Fibroblast of peridontal ligament (primary cell): ENCODE results near the gene CTBS.
A peak's percentile ranks its signal among the peaks of the same experiment; 100 is the strongest.
"Not testable (repeated sequence)": the region's sequence is repeated elsewhere in the genome, so short reads cannot be mapped to it uniquely, and the experiment has no call there.

Experiments used
- DNase-seq: peaks from one replicate; pipeline ENCODE4 v3.0.0-alpha.2; 2010; ENCODE audit errors: extremely low read depth

CTBS gene, protein sequence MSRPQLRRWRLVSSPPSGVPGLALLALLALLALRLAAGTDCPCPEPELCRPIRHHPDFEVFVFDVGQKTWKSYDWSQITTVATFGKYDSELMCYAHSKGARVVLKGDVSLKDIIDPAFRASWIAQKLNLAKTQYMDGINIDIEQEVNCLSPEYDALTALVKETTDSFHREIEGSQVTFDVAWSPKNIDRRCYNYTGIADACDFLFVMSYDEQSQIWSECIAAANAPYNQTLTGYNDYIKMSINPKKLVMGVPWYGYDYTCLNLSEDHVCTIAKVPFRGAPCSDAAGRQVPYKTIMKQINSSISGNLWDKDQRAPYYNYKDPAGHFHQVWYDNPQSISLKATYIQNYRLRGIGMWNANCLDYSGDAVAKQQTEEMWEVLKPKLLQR

GRCh38 chr1:84573967-84574842, at the start of gene CTBS:
Gene CTBS, minus strand, starts transcription at chr1:84574440. Its CDS starts 25 bp downstream, at chr1:84574415.
- DNase-seq = peak; percentile 80

- no peak for DNase-seq
Measured at GRCh38 chr1:84621553-84621952, 47.3 kb upstream of the CTBS start.

GRCh38 chr1:84620720-84621313, 46.6 kb upstream of the CTBS start:
- DNase-seq = peak; percentile 68

- peak; percentile 63 for DNase-seq
Measured at GRCh38 chr1:84619383-84620102, 45.3 kb upstream of the CTBS start.

DNA sequence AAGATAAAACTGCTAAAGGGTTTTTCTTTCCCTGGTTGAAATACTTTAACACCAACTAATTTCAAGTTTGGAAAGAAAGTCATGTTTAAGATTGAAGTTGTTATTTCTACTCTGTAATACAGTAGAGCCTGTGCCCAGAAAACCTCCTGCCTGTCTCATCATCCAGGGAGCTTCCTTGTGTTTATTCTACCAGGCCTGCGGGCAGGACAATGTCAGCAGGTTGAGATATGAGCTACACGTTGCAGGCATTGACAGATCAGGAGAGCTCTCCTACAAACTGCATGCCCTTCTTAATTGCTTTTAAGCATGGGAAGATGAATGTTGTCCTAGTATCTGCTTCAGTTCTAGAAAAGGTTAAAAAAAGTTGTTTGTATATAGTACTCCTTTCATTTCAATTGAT, 43.1 kb upstream of the CTBS start:
- no peak for DNase-seq

DNA sequence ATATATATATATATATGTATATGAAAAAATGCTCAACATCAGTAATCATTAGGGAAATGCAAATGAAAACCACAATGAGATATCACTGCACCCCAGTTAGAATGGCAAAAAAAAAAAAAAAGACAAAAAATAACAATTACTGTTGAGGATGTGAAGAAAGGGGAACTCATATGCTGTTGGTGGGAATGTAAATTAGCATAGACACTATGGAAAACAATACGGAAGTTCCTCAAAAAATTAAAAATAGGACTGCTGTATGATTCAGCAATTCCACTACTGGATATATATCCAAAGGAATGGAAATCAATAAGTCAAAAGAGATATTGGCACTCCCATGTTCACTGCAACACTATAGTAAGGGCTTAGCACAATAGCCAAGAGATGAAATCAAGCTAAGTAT, 41.5 kb upstream of the CTBS start:
- no peak for DNase-seq

- no peak for DNase-seq
Measured at GRCh38 chr1:84613887-84614286, 39.6 kb upstream of the CTBS start.

GRCh38 chr1:84613026-84613425, 38.8 kb upstream of the CTBS start:
- peak; percentile 71 for DNase-seq

GRCh38 chr1:84611796-84612195, 37.6 kb upstream of the CTBS start:
- DNase-seq = peak; percentile 65

GRCh38 chr1:84611091-84611490, 36.9 kb upstream of the CTBS start:
- DNase-seq = no peak

GRCh38 chr1:84606977-84607376, 32.7 kb upstream of the CTBS start:
- no peak for DNase-seq

DNA sequence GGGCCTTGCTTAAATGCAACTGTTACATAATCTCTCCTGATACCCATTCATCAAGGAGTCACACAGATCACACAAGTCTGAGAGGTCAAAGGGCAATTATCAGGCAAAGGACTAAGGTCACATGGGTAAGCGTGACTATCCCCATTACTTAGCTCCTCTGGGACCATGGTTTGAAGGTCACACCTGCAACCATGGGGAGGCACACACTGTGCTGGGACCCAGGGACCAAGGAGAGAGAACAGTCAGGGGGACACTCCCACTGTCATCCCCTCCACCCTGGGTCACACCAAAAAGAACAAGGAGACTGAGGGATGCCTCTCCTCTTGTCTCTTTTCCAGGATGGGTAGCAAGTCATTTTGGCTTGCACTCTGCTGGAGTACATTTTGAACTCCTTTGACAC, 30.9 kb upstream of the CTBS start:
- DNase-seq = no peak

DNA sequence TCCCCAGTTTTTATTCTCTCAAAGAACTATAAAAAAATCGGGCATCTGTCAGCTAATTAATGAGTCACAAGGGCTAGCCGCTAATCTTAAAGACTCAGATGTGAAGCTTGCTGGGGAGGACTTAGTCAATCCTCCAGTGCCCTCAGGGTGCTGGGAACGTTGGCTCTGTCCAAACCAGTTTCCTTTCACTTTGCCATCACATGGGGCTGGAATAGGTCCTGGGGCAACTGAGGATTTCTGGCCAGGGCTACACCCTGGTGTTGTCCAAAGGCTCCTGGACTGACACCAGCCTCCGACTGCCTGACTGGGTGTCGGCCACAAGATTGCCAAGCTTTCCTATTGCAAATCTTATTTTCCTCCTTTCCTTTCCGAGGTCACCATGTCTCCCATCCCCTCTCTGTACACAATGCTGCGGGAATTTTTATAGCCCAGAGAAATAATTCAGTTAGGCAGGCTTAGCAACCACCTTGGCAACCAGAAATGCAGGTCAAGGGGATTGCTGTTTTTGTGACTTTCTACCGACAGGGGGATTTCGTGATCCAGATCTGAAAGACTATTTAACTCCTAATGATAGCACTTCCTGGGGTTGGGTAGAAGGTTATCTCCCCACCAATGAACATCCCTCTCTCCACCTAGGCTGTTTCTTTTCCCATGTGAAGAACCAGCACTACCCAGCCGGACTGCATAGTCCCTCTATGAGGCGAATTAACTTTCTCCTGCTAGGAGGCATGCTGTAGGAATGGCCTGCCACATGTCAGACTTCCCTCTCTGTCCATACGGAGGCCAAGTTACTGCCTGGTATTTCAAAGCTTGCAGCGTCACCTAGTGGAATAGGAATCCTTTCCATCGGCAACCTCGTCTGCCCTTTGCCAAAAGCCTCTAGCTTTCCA, 29.9 kb upstream of the CTBS start:
- peak; percentile 79 for DNase-seq

- peak; percentile 30 for DNase-seq
Measured at GRCh38 chr1:84603223-84603622, 29.0 kb upstream of the CTBS start.

DNA sequence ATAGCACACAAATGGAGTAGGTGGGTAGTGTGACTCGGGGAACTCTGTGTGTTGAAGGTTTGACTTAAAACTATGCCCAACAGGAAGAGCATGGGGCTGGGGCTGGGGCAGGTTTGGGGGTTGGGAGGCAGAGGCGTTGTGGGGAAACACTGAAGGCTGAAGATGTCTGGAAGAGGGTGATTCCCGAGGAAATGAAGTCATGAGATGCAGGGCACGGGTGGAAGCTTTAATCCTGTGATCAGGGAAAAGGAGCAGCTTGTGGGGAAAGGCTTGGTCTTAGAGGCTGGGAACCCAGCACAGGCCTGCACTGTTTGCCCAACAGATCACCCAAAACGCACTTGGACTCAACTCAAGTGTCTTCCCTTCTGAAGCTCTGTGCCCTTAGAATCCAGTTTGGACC, 26.6 kb upstream of the CTBS start:
- no peak for DNase-seq

DNA sequence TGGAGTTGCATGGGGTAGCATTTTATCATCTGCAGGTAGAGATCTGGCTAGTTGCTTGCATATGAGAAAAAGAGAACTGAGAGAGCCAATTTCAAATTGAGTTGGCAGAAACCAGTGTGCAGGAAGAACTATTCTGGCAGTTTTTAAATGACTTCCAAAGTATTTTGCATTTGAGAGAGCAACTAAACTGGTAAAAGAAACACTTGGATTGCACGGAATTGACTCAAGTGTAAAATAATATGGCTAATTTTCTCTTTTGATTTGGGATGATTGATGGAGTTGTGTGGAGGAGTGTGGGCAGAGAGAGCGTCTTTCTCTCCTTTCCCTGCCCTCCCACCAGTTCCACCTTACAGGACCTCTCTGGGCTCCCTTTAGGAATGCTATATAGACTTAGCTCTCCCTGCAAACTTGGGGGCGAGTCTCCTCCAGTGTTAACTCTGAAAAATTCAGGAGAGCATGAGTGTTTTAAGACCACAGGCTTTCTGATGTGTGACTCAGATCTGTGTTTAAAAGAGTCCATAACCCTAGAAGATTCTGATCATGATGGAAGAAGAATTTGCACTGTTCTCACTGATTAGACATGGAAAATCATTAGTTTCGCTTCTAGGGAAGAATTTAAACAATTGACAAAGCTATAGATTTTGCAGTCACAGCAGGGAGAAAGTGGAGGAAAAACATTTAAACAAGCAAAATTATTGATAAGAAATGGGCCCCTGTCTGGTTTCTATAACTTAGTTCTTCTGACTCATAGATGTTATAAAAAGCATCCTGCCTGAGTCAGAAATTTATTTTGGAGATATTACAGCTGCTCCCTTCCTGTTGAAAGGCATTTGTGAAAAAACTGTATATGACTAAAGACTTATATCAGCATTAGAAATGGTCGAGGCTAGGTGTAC, 24.9 kb upstream of the CTBS start:
- DNase-seq = peak; percentile 88

DNA sequence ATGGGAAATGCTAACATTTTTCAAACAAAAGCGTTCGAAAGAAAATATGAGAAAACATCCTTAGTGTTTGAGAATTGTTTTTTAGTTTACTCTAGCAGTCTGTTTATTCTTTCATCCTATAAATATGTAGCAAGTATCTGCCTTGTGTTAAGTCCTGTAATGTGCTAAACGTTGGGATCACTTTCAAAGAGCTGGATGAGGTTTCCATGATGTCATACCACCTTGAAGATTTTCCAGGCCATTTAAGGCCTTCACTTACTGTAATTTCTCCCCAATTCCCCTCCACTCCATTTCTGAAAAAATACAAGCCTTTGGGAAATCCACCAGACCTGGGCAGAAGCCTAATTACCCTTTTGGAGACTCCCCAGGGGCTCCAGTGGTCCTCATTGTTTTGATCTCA, 24.2 kb upstream of the CTBS start:
- peak; percentile 75 for DNase-seq

- no peak for DNase-seq
Measured at GRCh38 chr1:84597011-84597410, 22.8 kb upstream of the CTBS start.

- DNase-seq = not testable (repeated sequence)
Measured at GRCh38 chr1:84594959-84595358, 20.7 kb upstream of the CTBS start.

GRCh38 chr1:84587099-84587498, 12.9 kb upstream of the CTBS start:
- no peak for DNase-seq
